Stomach (tissue), 4 donors: Measurements from ENCODE around the gene CD300E.

Experiments
- CTCF ChIP-seq, 7 experiments: fragments of 450-650 bp in 4 of 7; fragments of 200-600 bp in 3 of 7; sonication (generic) in 3 of 7; IDR thresholded peaks; one replicate each; pipeline ENCODE4 v1.5.1; 2016 to 2019; ENCODE audit warnings: antibody characterized with exemption in 7 of 7, control low read depth in 2 of 7, mild to moderate bottlenecking in 1 of 7
- EP300 ChIP-seq: sonication (generic); formaldehyde crosslinking; IDR thresholded peaks from one replicate; pipeline ENCODE4 v1.6.1; 2017; ENCODE audit warnings: antibody characterized with exemption
- POLR2A ChIP-seq, 4 donors: fragments of 450-650 bp; IDR thresholded peaks; one replicate each; pipeline ENCODE4 v1.6.1; 2016; ENCODE audit warnings: antibody characterized with exemption in 4 of 4, control low read depth in 2 of 4, mild to moderate bottlenecking in 1 of 4, moderate library complexity in 1 of 4
- POLR2AphosphoS5 ChIP-seq, 3 donors: sonication (generic); formaldehyde crosslinking; IDR thresholded peaks; one replicate each; pipeline ENCODE4 v1.6.1; 2016; ENCODE audit warnings: antibody characterized with exemption in 3 of 3

- TF ChIP-seq CTCF (IDR thresholded peaks at IDR 0.05) = no peak
- no peak for TF ChIP-seq POLR2A (IDR thresholded peaks at IDR 0.05)
- TF ChIP-seq EP300 = no peak
- no peak for TF ChIP-seq POLR2AphosphoS5 (IDR thresholded peaks at IDR 0.05)
Observed at GRCh38 chr17:74631468-74632450, 8.2 kb upstream of the CD300E start.
